Tibial nerve (tissue), 4 donors: ENCODE results near the gene TMEM219. TPM values are rescaled to one million over a fixed set of nuclear protein-coding genes. Genes with fewer than 3 reads are reported as not detected.

Experiments
- DNase-seq, 2 donors: peaks; one replicate each; pipeline ENCODE4 v3.0.0-alpha.2; 2019; ENCODE audit warnings: low spot score in 2 of 2
- H3K27ac ChIP-seq, 4 donors: fragments of 200-600 bp; sonication (generic) in 3 of 4; one replicate each; pipeline ENCODE4 v1.5.1; 2017 to 2019; ENCODE audit warnings: mild to moderate bottlenecking in 1 of 4
- H3K27me3 ChIP-seq, 2 donors: fragments of 200-600 bp; sonication (generic) in 1 of 2; one replicate each; pipeline versions ENCODE4 v1.5.1 to v1.6.0; 2017 to 2019
- H3K36me3 ChIP-seq, 3 donors: fragments of 200-600 bp; sonication (generic); one replicate each; pipeline ENCODE4 v1.5.1; 2018 to 2019
- H3K4me1 ChIP-seq, 4 donors: fragments of 200-600 bp; sonication (generic) in 3 of 4; one replicate each; pipeline ENCODE4 v1.5.1; 2017 to 2019
- H3K4me3 ChIP-seq, 4 donors: fragments of 200-600 bp; sonication (generic) in 3 of 4; one replicate each; pipeline ENCODE4 v1.5.1; 2017 to 2019; ENCODE audit warnings: mild to moderate bottlenecking in 1 of 4, moderate library complexity in 1 of 4
- H3K9me3 ChIP-seq, 4 donors: fragments of 200-600 bp; sonication (generic) in 3 of 4; one replicate each; pipeline ENCODE4 v1.5.1; 2017 to 2019
- CTCF ChIP-seq, 5 experiments: fragments of 200-600 bp in 3 of 5; fragments of 450-650 bp in 2 of 5; sonication (generic) in 3 of 5; IDR thresholded peaks; one replicate each; pipeline ENCODE4 v1.5.1; 2016 to 2019; ENCODE audit warnings: antibody characterized with exemption in 5 of 5, mild to moderate bottlenecking in 3 of 5, moderate library complexity in 2 of 5
- EP300 ChIP-seq, 2 donors: sonication (generic); formaldehyde crosslinking; IDR thresholded peaks; one replicate each; pipeline ENCODE4 v1.6.1; 2017; ENCODE audit warnings: antibody characterized with exemption in 2 of 2, mild to moderate bottlenecking in 1 of 2
- POLR2A ChIP-seq, 2 donors: fragments of 450-650 bp; IDR thresholded peaks; one replicate each; pipeline ENCODE4 v1.6.1; 2017; ENCODE audit warnings: antibody characterized with exemption in 2 of 2, mild to moderate bottlenecking in 2 of 2, moderate library complexity in 2 of 2
- WGBS, 2 donors: methylation state at CpG; one replicate each; pipeline ENCODE4 v1.1.5; 2018; 5-methylcytosine and 5-hydroxymethylcytosine counted together
- total RNA-seq, 4 donors: library from RNA; depleted of rRNA; stranded (reverse); fragments of >200 nt; gene quantifications; one replicate each; pipeline ENCODE4 v1.1.0, GENCODE V29; 2016

The TMEM219 gene
- total RNA-seq, 4 donors from 2014 or later: 83.1 to 144 (median 103) TPM

- 83 to 87% methylated on average over 23 of the region's 23 CpGs for WGBS, 2 donors
- Histone ChIP-seq H3K4me1 (peaks cover 0 to 8% (median 2%) of the 10 kb centered on the region in 4 donors), H3K4me3 (no peak overlapping the region), H3K36me3 (peaks cover 10 to 100% (median 41%) of the 10 kb centered on the region in 3 donors), H3K27ac (no peak overlapping the region), H3K9me3 (no peaks in the 10 kb centered on the region), H3K27me3 (no peaks in the 10 kb centered on the region)
- TF ChIP-seq CTCF (IDR thresholded peaks at IDR 0.05): no peak
- TF ChIP-seq EP300 (IDR thresholded peaks at IDR 0.05): no peak
- TF ChIP-seq POLR2A (IDR thresholded peaks at IDR 0.05): no peak
- no peak for DNase-seq
Measured at GRCh38 chr16:29989111-29989858, 27.4 kb downstream of the TMEM219 start.

GRCh38 chr16:29990034-29990433 lies 28.2 kb downstream of the TMEM219 start:
- Histone ChIP-seq H3K36me3 (peaks cover 10 to 92% (median 39%) of the 10 kb centered on the region in 3 donors), H3K4me3 (no peak overlapping the region), H3K9me3 (no peaks in the 10 kb centered on the region), H3K4me1 (peaks cover 0 to 15% (median 8%) of the 10 kb centered on the region in 4 donors), H3K27me3 (no peaks in the 10 kb centered on the region), H3K27ac (no peak overlapping the region)
- TF ChIP-seq POLR2A (IDR thresholded peaks at IDR 0.05) (no peak), CTCF (IDR thresholded peaks at IDR 0.05) (no peak), EP300 (IDR thresholded peaks at IDR 0.05) (no peak)
- 89 to 100% methylated on average over 2 of the region's 2 CpGs for WGBS, 2 donors
- DNase-seq: no peak

GRCh38 chr16:29990883-29991570 lies 29.1 kb downstream of the TMEM219 start:
- Histone ChIP-seq H3K4me1 (peaks cover 0 to 15% (median 9%) of the 10 kb centered on the region in 4 donors), H3K27ac (no peak overlapping the region), H3K27me3 (no peaks in the 10 kb centered on the region), H3K9me3 (no peaks in the 10 kb centered on the region), H3K36me3 (peaks cover 6 to 82% (median 29%) of the 10 kb centered on the region in 3 donors), H3K4me3 (no peak overlapping the region)
- WGBS, 2 donors: 85 to 93% methylated on average over 26 to 31 of the region's 35 CpGs
- no peak for DNase-seq
- TF ChIP-seq EP300 (IDR thresholded peaks at IDR 0.05) (no peak), CTCF (IDR thresholded peaks at IDR 0.05) (no peak), POLR2A (IDR thresholded peaks at IDR 0.05) (no peak)

GRCh38 chr16:29991571-29991904 lies 29.7 kb downstream of the TMEM219 start:
- no peak overlapping the region for H3K4me3 ChIP-seq
- TF ChIP-seq POLR2A (IDR thresholded peaks at IDR 0.05) (no peak), EP300 (IDR thresholded peaks at IDR 0.05) (no peak), CTCF (IDR thresholded peaks at IDR 0.05) (no peak)
- H3K36me3 ChIP-seq: peaks cover 6 to 77% (median 26%) of the 10 kb centered on the region in 3 donors
- no peak overlapping the region for H3K27ac ChIP-seq
- H3K27me3 ChIP-seq: no peaks in the 10 kb centered on the region
- WGBS, 2 donors: 74 to 75% methylated on average over 4 to 5 of the region's 5 CpGs
- no peaks in the 10 kb centered on the region for H3K9me3 ChIP-seq
- H3K4me1 ChIP-seq: peaks cover 0 to 18% (median 10%) of the 10 kb centered on the region in 4 donors
- DNase-seq: no peak
